ENCODE data around the gene ZNF746.

DNA sequence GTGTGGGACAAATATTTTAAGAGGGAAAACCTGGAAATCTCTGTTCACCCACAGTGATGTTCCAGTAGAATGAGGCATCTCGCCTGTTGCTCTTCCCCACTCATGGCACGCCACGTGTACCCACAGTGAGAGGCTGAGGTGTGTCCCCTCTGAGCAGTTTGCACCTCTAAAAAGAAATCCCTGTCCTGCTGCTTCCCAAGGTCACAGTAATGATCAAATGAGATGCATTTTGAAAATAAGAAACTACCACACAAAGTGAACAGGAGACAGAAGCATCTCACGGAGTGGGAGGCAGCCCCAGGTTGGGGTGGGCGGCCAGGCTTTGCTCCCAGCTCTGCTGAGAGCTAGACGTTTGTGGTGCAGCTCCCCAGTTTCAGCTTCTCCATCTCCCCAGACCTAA, 24.4 kb downstream of the ZNF746 start:
- no peak for TF ChIP-seq ETV6 (conservative IDR thresholded peaks at IDR 0.05 in 1 of 2, IDR thresholded peaks at IDR 0.05 in 1 of 2; ENCODE audit: borderline replicate concordance in 1 of 2, low read depth in 1 of 2)
- TF ChIP-seq, protein P1, sequence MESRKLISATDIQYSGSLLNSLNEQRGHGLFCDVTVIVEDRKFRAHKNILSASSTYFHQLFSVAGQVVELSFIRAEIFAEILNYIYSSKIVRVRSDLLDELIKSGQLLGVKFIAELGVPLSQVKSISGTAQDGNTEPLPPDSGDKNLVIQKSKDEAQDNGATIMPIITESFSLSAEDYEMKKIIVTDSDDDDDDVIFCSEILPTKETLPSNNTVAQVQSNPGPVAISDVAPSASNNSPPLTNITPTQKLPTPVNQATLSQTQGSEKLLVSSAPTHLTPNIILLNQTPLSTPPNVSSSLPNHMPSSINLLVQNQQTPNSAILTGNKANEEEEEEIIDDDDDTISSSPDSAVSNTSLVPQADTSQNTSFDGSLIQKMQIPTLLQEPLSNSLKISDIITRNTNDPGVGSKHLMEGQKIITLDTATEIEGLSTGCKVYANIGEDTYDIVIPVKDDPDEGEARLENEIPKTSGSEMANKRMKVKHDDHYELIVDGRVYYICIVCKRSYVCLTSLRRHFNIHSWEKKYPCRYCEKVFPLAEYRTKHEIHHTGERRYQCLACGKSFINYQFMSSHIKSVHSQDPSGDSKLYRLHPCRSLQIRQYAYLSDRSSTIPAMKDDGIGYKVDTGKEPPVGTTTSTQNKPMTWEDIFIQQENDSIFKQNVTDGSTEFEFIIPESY (IDR thresholded peaks at IDR 0.05), result no peak
- TF ChIP-seq, protein P2, sequence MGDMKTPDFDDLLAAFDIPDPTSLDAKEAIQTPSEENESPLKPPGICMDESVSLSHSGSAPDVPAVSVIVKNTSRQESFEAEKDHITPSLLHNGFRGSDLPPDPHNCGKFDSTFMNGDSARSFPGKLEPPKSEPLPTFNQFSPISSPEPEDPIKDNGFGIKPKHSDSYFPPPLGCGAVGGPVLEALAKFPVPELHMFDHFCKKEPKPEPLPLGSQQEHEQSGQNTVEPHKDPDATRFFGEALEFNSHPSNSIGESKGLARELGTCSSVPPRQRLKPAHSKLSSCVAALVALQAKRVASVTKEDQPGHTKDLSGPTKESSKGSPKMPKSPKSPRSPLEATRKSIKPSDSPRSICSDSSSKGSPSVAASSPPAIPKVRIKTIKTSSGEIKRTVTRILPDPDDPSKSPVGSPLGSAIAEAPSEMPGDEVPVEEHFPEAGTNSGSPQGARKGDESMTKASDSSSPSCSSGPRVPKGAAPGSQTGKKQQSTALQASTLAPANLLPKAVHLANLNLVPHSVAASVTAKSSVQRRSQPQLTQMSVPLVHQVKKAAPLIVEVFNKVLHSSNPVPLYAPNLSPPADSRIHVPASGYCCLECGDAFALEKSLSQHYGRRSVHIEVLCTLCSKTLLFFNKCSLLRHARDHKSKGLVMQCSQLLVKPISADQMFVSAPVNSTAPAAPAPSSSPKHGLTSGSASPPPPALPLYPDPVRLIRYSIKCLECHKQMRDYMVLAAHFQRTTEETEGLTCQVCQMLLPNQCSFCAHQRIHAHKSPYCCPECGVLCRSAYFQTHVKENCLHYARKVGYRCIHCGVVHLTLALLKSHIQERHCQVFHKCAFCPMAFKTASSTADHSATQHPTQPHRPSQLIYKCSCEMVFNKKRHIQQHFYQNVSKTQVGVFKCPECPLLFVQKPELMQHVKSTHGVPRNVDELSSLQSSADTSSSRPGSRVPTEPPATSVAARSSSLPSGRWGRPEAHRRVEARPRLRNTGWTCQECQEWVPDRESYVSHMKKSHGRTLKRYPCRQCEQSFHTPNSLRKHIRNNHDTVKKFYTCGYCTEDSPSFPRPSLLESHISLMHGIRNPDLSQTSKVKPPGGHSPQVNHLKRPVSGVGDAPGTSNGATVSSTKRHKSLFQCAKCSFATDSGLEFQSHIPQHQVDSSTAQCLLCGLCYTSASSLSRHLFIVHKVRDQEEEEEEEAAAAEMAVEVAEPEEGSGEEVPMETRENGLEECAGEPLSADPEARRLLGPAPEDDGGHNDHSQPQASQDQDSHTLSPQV (IDR thresholded peaks at IDR 0.05), result no peak
- TF ChIP-seq SPI1 (IDR thresholded peaks at IDR 0.05; ENCODE audit: borderline replicate concordance, insufficient read depth, low read depth, low read length), result no peak
- TF ChIP-seq, protein P3, sequence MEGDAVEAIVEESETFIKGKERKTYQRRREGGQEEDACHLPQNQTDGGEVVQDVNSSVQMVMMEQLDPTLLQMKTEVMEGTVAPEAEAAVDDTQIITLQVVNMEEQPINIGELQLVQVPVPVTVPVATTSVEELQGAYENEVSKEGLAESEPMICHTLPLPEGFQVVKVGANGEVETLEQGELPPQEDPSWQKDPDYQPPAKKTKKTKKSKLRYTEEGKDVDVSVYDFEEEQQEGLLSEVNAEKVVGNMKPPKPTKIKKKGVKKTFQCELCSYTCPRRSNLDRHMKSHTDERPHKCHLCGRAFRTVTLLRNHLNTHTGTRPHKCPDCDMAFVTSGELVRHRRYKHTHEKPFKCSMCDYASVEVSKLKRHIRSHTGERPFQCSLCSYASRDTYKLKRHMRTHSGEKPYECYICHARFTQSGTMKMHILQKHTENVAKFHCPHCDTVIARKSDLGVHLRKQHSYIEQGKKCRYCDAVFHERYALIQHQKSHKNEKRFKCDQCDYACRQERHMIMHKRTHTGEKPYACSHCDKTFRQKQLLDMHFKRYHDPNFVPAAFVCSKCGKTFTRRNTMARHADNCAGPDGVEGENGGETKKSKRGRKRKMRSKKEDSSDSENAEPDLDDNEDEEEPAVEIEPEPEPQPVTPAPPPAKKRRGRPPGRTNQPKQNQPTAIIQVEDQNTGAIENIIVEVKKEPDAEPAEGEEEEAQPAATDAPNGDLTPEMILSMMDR (IDR thresholded peaks at IDR 0.05 in 2 of 3, conservative IDR thresholded peaks at IDR 0.05 in 1 of 3; ENCODE audit: control insufficient read depth in 2 of 3, extremely low read depth in 1 of 3, insufficient read depth in 1 of 3, low read depth in 3 of 3, low read length in 3 of 3), result no peak
- TF ChIP-seq, protein P4, sequence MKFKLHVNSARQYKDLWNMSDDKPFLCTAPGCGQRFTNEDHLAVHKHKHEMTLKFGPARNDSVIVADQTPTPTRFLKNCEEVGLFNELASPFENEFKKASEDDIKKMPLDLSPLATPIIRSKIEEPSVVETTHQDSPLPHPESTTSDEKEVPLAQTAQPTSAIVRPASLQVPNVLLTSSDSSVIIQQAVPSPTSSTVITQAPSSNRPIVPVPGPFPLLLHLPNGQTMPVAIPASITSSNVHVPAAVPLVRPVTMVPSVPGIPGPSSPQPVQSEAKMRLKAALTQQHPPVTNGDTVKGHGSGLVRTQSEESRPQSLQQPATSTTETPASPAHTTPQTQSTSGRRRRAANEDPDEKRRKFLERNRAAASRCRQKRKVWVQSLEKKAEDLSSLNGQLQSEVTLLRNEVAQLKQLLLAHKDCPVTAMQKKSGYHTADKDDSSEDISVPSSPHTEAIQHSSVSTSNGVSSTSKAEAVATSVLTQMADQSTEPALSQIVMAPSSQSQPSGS (IDR thresholded peaks at IDR 0.05; ENCODE audit: low read length), result no peak
- no peak for TF ChIP-seq TCF3 (IDR thresholded peaks at IDR 0.05; ENCODE audit: borderline replicate concordance, insufficient read depth, low read depth, low read length)
- TF ChIP-seq, protein P5, sequence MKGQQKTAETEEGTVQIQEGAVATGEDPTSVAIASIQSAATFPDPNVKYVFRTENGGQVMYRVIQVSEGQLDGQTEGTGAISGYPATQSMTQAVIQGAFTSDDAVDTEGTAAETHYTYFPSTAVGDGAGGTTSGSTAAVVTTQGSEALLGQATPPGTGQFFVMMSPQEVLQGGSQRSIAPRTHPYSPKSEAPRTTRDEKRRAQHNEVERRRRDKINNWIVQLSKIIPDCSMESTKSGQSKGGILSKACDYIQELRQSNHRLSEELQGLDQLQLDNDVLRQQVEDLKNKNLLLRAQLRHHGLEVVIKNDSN (IDR thresholded peaks at IDR 0.05; ENCODE audit: borderline replicate concordance, extremely low read length, insufficient read depth, low read depth, low read length), result no peak
- TF ChIP-seq, protein P6, sequence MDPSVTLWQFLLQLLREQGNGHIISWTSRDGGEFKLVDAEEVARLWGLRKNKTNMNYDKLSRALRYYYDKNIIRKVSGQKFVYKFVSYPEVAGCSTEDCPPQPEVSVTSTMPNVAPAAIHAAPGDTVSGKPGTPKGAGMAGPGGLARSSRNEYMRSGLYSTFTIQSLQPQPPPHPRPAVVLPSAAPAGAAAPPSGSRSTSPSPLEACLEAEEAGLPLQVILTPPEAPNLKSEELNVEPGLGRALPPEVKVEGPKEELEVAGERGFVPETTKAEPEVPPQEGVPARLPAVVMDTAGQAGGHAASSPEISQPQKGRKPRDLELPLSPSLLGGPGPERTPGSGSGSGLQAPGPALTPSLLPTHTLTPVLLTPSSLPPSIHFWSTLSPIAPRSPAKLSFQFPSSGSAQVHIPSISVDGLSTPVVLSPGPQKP (IDR thresholded peaks at IDR 0.05; ENCODE audit: low read depth, low read length), result no peak
- TF ChIP-seq NFYA (IDR thresholded peaks at IDR 0.05; ENCODE audit: borderline replicate concordance, low read depth, low read length), result no peak
- TF ChIP-seq CBX3 (IDR thresholded peaks at IDR 0.05; ENCODE audit: borderline replicate concordance, low read depth), result no peak
